HuH-7 (cell line): ENCODE data around the gene ATP5F1D.

ENCODE experiments used
- DNase-seq: peaks from one replicate; pipeline ENCODE4 v3.0.0; 2011; ENCODE audit warnings: low spot score

Gene ATP5F1D

GRCh38 chr19:1283207-1283916 is 41.8 kb downstream of the ATP5F1D start:
- DNase-seq: no peak

- DNase-seq: no peak
Observed at GRCh38 chr19:1283917-1284292, 42.4 kb downstream of the ATP5F1D start.

- DNase-seq: no peak
Observed at GRCh38 chr19:1284293-1284978, 42.9 kb downstream of the ATP5F1D start.

GRCh38 chr19:1284979-1285736 is 43.6 kb downstream of the ATP5F1D start:
- DNase-seq: no peak

- no peak for DNase-seq
Observed at GRCh38 chr19:1285737-1286360, 44.3 kb downstream of the ATP5F1D start, which contains the start of gene EFNA2. Gene EFNA2 (plus strand): TSS chr19:1285873. CDS start chr19:1286169, 296 bp downstream.

- DNase-seq: no peak
Observed at GRCh38 chr19:1286487-1287353, 45.2 kb downstream of the ATP5F1D start.

GRCh38 chr19:1287354-1288225 is 46.0 kb downstream of the ATP5F1D start:
- DNase-seq: no peak

GRCh38 chr19:1288226-1288612 is 46.7 kb downstream of the ATP5F1D start:
- DNase-seq: no peak

- no peak for DNase-seq
Observed at GRCh38 chr19:1288833-1289685, 47.5 kb downstream of the ATP5F1D start.

- no peak for DNase-seq
Observed at GRCh38 chr19:1289686-1290025, 48.1 kb downstream of the ATP5F1D start.

GRCh38 chr19:1290196-1290702 is 48.7 kb downstream of the ATP5F1D start:
- no peak for DNase-seq

- no peak for DNase-seq
Observed at GRCh38 chr19:1290703-1291651, 49.4 kb downstream of the ATP5F1D start.

GRCh38 chr19:1291761-1292418 is 50.3 kb downstream of the ATP5F1D start:
- no peak for DNase-seq

GRCh38 chr19:1292419-1293151 is 51.0 kb downstream of the ATP5F1D start:
- DNase-seq: no peak

- no peak for DNase-seq
Observed at GRCh38 chr19:1293782-1294604, 52.4 kb downstream of the ATP5F1D start.
